ENCODE measurements around the gene SLC34A3.

DNA sequence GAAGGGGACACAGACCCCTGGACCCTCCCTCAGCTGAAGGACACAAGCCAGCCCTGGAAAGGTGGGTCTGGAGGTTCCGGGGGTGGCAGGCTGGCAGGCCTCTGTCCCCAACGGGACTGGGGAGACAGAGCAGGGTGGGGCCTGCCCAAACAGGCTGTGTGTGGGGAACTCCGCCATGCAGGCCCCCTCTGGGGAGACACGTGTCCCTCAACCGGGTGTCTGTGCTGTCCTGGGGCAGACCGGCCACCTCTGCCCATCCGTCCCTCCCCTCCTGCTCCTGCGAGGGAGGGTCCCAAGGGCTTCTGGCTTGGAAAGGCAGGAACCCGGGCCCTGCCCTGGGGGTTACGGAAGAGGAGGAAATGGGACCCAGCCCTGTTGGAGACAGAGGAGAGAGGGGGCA is 1.4 kb downstream of the SLC34A3 start:
- TF ChIP-seq, protein P1, sequence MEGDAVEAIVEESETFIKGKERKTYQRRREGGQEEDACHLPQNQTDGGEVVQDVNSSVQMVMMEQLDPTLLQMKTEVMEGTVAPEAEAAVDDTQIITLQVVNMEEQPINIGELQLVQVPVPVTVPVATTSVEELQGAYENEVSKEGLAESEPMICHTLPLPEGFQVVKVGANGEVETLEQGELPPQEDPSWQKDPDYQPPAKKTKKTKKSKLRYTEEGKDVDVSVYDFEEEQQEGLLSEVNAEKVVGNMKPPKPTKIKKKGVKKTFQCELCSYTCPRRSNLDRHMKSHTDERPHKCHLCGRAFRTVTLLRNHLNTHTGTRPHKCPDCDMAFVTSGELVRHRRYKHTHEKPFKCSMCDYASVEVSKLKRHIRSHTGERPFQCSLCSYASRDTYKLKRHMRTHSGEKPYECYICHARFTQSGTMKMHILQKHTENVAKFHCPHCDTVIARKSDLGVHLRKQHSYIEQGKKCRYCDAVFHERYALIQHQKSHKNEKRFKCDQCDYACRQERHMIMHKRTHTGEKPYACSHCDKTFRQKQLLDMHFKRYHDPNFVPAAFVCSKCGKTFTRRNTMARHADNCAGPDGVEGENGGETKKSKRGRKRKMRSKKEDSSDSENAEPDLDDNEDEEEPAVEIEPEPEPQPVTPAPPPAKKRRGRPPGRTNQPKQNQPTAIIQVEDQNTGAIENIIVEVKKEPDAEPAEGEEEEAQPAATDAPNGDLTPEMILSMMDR (IDR thresholded peaks at IDR 0.05): no peak
- TF ChIP-seq POLR2A (IDR thresholded peaks at IDR 0.05): no peak

Data from thyroid gland (tissue), 4 donors.